GM10847 (cell line): ENCODE results near the gene PTPRR.

Source experiments
- POLR2A ChIP-seq: IDR thresholded peaks from 2 replicates; pipeline ENCODE4 v1.6.1; 2011; ENCODE audit not compliant: insufficient read length; ENCODE audit errors: extremely low read depth

Gene PTPRR

DNA sequence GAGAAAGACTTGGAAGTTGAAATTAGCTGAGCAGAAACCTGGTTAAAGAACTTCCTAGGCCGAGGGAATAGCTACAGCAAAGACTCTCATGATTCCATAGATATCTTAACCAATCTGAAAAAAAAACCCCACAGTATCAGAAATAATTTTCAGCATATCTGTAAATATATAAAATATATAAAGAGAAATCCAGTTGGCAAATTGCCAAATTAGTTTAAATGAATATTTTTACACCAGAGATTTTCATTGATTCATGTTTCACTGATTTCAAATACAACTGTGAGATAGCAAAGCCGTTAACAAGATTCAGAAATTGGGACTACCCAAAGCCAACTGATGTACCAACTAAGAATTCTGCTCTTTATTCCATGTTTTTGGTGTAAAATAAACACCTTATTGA, 6.8 kb upstream of the PTPRR start:
- no peak for TF ChIP-seq POLR2A

GRCh38 chr12:70925539-70925938, 5.0 kb upstream of the PTPRR start:
- no peak for TF ChIP-seq POLR2A

- no peak for TF ChIP-seq POLR2A
Measured at GRCh38 chr12:70920891-70921290, 353 bp upstream of the PTPRR start.

DNA sequence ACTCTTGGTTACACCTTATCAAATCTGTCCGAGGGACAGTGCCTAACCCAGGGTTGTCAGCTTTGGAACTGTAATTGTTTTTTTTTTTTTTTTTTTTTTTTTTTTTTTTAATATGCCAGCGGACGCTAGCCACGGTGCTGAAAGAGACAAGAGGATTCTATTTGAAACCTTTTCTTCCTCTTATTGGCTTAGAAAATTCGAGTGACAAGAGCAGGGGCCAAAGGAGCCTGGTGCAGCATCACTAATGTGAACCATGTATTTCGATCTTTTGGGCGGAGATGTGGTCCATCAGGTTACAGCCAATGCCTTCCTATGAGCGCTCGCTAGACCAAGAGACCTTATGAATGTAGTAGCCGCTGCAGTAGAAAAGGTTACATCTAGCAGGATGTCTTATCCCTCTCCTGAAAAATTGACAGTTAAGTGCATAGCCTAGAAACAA, 922 bp downstream of the PTPRR start:
- no peak for TF ChIP-seq POLR2A

DNA sequence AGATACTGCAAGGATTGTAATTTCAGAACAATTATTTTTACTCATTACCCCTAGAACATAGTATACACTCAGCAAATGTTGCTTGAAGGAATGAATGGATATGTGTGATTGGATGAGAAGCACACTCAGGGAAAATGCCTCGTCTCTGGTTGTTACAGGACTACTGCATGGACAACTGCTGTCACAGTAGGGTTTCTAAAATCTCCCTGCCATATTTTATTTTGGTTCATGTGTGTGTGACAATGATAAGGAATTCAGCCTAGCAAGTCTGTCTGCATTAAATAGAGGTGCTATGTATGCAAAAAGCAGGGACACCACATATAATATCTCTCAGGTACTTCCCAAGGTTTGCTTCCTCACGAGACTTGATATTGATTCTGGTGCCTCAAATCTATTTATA, 1.4 kb downstream of the PTPRR start:
- TF ChIP-seq POLR2A = no peak

DNA sequence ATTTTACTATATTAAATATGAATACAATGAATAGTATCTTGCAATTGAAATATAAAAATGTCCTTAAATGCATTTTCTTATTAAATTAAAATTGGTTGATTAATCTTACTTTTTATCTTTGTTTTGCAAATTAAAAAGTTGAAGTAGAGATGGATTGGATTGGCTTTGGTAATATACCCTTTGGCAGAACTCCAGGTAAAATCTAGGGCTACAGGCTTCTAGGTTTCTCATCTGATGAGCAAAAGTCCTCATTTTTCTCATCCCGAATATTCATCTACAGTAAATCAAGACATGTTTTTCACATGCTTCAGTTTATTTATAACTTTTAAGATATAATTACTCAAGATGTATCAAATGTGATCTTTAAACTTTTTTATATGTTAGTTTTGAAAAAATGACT, 2.2 kb downstream of the PTPRR start:
- TF ChIP-seq POLR2A = no peak

DNA sequence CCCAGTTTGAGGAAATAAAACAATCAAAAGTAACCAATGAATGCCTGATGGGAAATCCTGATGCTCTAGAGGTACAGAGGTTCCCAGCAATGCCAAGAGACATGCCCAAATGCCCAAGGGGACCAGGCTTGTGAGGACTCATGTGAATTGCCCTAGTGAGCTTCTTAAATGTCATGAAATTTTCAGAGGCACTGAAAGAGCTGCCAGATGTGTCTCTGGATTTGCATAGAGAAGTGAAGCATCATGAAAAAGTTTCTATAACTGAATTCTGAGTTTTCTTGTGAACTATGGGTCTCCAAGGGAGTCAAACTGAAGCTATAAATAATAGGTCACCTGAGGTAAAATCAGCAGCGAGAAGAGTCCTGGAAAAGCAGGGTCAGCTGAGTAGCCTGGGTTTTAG, 9.9 kb downstream of the PTPRR start:
- TF ChIP-seq POLR2A = no peak

- TF ChIP-seq POLR2A = no peak
Measured at GRCh38 chr12:70908978-70909377, 11.6 kb downstream of the PTPRR start.

DNA sequence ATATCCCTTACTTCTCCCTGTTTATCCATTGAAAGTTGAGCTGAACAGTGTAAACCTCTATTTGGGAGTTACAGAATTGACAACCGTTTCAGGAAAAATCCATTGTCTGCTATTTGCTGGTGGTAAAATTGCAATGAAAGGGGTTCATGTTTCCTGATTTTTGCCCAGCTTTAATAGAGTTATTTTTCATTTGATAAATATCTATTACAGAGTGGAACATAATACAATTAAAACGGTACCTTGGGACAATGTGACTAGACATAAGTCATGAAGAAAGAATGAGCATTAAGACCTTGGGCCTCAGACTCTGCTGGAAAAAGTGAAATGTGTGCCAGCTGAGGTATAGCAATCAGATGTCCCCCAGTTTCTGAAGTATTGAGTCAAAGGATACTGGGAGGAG, 13.1 kb downstream of the PTPRR start:
- TF ChIP-seq POLR2A = no peak

DNA sequence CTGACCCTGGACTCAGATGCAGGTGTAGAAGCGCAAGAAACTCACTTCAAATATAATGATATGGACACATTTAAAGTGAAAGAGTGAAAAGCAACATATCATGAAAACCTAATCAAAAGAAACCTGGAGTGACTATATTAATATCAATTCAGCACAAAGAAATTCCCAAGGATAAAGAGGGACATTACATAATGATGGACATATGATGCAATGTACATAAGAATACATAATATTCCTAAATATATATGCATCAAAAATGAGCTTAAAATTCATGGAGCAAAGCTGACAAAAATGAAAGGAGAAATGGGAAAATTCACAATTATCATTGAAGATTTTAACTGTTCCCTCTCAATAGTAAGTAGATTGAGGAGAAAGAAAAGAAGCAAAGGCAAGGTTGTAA, 24.6 kb downstream of the PTPRR start:
- TF ChIP-seq POLR2A = no peak

DNA sequence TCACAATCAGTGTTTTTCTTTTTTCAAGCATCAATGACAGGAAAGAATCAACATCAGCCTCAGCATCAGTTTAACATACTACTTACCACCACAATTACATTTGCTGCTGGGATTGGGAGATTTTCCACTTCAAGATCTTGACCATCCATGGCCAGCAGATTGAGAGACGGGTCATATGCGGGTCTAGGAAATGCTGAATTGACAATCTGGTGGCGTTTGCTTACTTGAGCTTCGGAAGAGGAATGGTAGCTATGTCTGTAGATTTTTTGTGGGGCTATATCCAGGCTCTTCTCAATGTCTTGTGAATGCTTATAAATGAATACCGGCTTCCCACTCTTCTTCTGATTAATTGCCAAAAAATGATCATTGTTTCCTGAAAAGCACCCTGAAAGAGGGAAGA, 27.9 kb downstream of the PTPRR start:
- no peak for TF ChIP-seq POLR2A

- TF ChIP-seq POLR2A = no peak
Measured at GRCh38 chr12:70890895-70891832, 29.4 kb downstream of the PTPRR start.

DNA sequence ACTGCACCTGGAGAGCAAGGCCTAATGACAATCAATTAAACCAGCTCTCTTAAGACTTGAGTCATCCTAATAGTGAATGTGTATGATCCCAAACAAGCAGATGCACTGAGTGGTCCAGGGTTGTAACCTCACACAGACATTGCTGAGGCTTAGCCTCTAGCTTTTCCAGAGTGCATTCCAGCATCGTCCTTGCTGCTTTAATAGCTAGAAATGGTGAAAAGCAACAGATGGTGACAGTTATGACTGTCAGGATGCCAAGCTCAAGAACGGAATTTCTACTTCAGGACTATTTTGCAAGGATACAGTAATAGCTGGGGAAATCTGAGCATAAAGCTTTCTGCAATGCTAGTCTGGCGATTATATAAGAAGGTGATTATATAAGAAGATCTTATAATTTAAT, 34.6 kb downstream of the PTPRR start:
- no peak for TF ChIP-seq POLR2A

- TF ChIP-seq POLR2A = no peak
Measured at GRCh38 chr12:70883855-70884254, 36.7 kb downstream of the PTPRR start.

- no peak for TF ChIP-seq POLR2A
Measured at GRCh38 chr12:70880744-70881143, 39.8 kb downstream of the PTPRR start.

- TF ChIP-seq POLR2A = no peak
Measured at GRCh38 chr12:70876952-70877351, 43.6 kb downstream of the PTPRR start.

DNA sequence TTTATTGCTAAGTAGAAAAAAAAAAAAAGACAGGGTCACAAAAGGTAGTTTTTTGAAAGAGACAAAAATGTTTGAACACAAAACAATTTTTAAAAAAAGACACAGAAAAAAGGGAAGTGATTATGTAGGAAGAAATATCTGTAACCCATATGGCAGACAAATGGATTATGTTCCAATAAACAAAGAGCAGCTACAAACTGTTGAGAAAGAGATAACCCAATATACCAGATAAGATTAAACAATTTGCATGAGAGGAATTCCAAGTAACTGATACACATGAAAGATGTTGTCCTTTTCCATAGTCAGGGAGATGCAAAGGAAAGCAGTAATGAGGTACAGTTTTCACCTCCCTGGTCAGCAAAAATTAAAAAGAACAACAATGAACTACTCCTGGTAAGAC, 44.9 kb downstream of the PTPRR start:
- TF ChIP-seq POLR2A = no peak
